Posterior cingulate gyrus (tissue), 11 donors: ENCODE results near the gene ARHGEF6.
"Not testable (repeated sequence)": the region's sequence is repeated elsewhere in the genome, so short reads cannot be mapped to it uniquely, and the experiment has no call there.

Experiments
- DNase-seq, 10 donors: peaks; one replicate each; pipeline versions ENCODE4 v3.0.0 to v3.0.0-alpha.2; 2020 to 2021; ENCODE audit warnings: mixed read lengths in 3 of 10
- intact Hi-C: fragments of 100-400 bp; cut with DNase I; formaldehyde crosslinking; loops from one replicate; pipeline ENCODE4 v1.15.1; 2023

Gene ARHGEF6

GRCh38 chrX:136783159-136783558 lies 2.4 kb upstream of the ARHGEF6 start:
- DNase-seq = no peak
- intact Hi-C loops = no loop called here

GRCh38 chrX:136781180-136781797 lies 557 bp upstream of the ARHGEF6 start:
- no peak for DNase-seq
- intact Hi-C loops = no loop called here

- DNase-seq = no peak
- intact Hi-C loops = no loop called here
Observed at GRCh38 chrX:136780241-136780640, 491 bp downstream of the ARHGEF6 start.

- DNase-seq = no peak
- intact Hi-C loops = no loop called here
Observed at GRCh38 chrX:136779346-136779781, 1.4 kb downstream of the ARHGEF6 start.

GRCh38 chrX:136778916-136779315 lies 1.8 kb downstream of the ARHGEF6 start:
- DNase-seq = no peak
- intact Hi-C loops = no loop called here

GRCh38 chrX:136778020-136778419 lies 2.7 kb downstream of the ARHGEF6 start:
- intact Hi-C loops = no loop called here
- DNase-seq = no peak

- no peak for DNase-seq
- intact Hi-C loops = no loop called here
Observed at GRCh38 chrX:136773648-136774047, 7.1 kb downstream of the ARHGEF6 start.

GRCh38 chrX:136771869-136772268 lies 8.9 kb downstream of the ARHGEF6 start:
- intact Hi-C loops, DNase-seq: not testable (repeated sequence)

- intact Hi-C loops = no loop called here
- peak in 2 of 10 donors; percentile 20 to 83 for DNase-seq
Observed at GRCh38 chrX:136768469-136769084, 12.2 kb downstream of the ARHGEF6 start.

GRCh38 chrX:136767104-136767941 lies 13.4 kb downstream of the ARHGEF6 start:
- peak; percentile 41 to 92 (median 56) for DNase-seq
- intact Hi-C loops = no loop called here

GRCh38 chrX:136766785-136767103 lies 14.0 kb downstream of the ARHGEF6 start:
- intact Hi-C loops = no loop called here
- no peak for DNase-seq

GRCh38 chrX:136765821-136766356 lies 14.8 kb downstream of the ARHGEF6 start:
- no peak for DNase-seq
- intact Hi-C loops = no loop called here

- intact Hi-C loops = no loop called here
- no peak for DNase-seq
Observed at GRCh38 chrX:136764206-136764605, 16.5 kb downstream of the ARHGEF6 start.

- no peak for DNase-seq
- intact Hi-C loops = no loop called here
Observed at GRCh38 chrX:136762820-136763452, 17.8 kb downstream of the ARHGEF6 start.

GRCh38 chrX:136761421-136761820 lies 19.3 kb downstream of the ARHGEF6 start:
- intact Hi-C loops = no loop called here
- DNase-seq = no peak

GRCh38 chrX:136759968-136760367 lies 20.8 kb downstream of the ARHGEF6 start:
- no peak for DNase-seq
- intact Hi-C loops = no loop called here

GRCh38 chrX:136755411-136755810 lies 25.3 kb downstream of the ARHGEF6 start:
- intact Hi-C loops = no loop called here
- DNase-seq = no peak

- peak in 9 of 10 donors; percentile 3 to 86 (median 20) for DNase-seq
- intact Hi-C loops = no loop called here
Observed at GRCh38 chrX:136754651-136755050, 26.1 kb downstream of the ARHGEF6 start.

GRCh38 chrX:136752796-136753195 lies 27.9 kb downstream of the ARHGEF6 start:
- no peak for DNase-seq
- intact Hi-C loops = no loop called here

- DNase-seq = no peak
- intact Hi-C loops = no loop called here
Observed at GRCh38 chrX:136752346-136752745, 28.4 kb downstream of the ARHGEF6 start.

GRCh38 chrX:136750364-136750763 lies 30.4 kb downstream of the ARHGEF6 start:
- intact Hi-C loops = no loop called here
- DNase-seq = no peak
